CD4-positive, alpha-beta T cell (primary cell): ENCODE data around the gene CCR9. TPM values are rescaled to one million over a fixed set of nuclear protein-coding genes. Genes with fewer than 3 reads are reported as not detected.

Source experiments
- ATAC-seq: fragments of 200-7000 bp; cut with Tn5 transposase; one replicate; pipeline ENCODE4 v1.10.0; 2022; ENCODE audit warnings: mild to moderate bottlenecking; ENCODE audit not compliant: poor library complexity
- CTCF ChIA-PET: fragments of 350-600 bp; sonication (Branson Sonifier 250); formaldehyde crosslinking; loops from one replicate; lab custom pipeline; 2021; ENCODE audit warnings: antibody characterized with exemption, inconsistent platforms; lab: Charles Lee
- POLR2A ChIA-PET: fragments of 350-600 bp; sonication (Branson Sonifier 250); formaldehyde crosslinking; loops from one replicate; lab custom pipeline; 2021; ENCODE audit warnings: antibody characterized with exemption, inconsistent platforms; lab: Charles Lee
- DNase-seq, 14 experiments: peaks; one replicate each; pipeline ENCODE4 v3.0.0-alpha.2; 2013 to 2020; ENCODE audit warnings: mixed read lengths in 2 of 14
- H3K27ac ChIP-seq, 2 donors: one replicate each; pipeline versions ENCODE4 v1.5.1 to v1.7.0; 2013; ENCODE audit warnings: low read length in 2 of 2, low read depth in 1 of 2, mild to moderate bottlenecking in 1 of 2
- H3K27me3 ChIP-seq, 2 experiments: 1 replicate in 1 of 2; 2 replicates in 1 of 2; pipeline versions ENCODE4 v1.6.1 to v1.7.0; 2013; ENCODE audit warnings: low read length in 2 of 2, control low read depth in 1 of 2, mild to moderate bottlenecking in 1 of 2, moderate library complexity in 1 of 2; ENCODE audit not compliant: insufficient read depth in 2 of 2, control insufficient read depth in 1 of 2
- H3K36me3 ChIP-seq: one replicate; pipeline ENCODE4 v1.6.1; 2013; ENCODE audit warnings: low read length, control low read depth; ENCODE audit not compliant: insufficient read depth
- H3K4me1 ChIP-seq: one replicate; pipeline ENCODE4 v1.6.1; 2013; ENCODE audit warnings: low read length, control low read depth; ENCODE audit not compliant: insufficient read depth
- H3K4me3 ChIP-seq: one replicate; pipeline ENCODE4 v1.5.1; 2013; ENCODE audit warnings: mild to moderate bottlenecking, low read length, moderate library complexity
- H3K9me3 ChIP-seq, 2 experiments: 1 replicate in 1 of 2; 2 replicates in 1 of 2; pipeline versions ENCODE4 v1.6.1 to v1.7.0; 2013; ENCODE audit warnings: low read length in 2 of 2, mild to moderate bottlenecking in 2 of 2, control low read depth in 1 of 2, moderate library complexity in 1 of 2; ENCODE audit not compliant: control insufficient read depth in 1 of 2, insufficient read depth in 1 of 2
- H3K27ac Mint-ChIP-seq: one replicate; pipeline ENCODE4 v1.8.0; 2020; ENCODE audit warnings: mixed read lengths
- H3K27me3 Mint-ChIP-seq: one replicate; pipeline ENCODE4 v1.8.0; 2021; ENCODE audit warnings: mixed read lengths
- H3K36me3 Mint-ChIP-seq: one replicate; pipeline ENCODE4 v1.8.0; 2021; ENCODE audit warnings: low read depth, mixed read lengths
- H3K4me1 Mint-ChIP-seq: one replicate; pipeline ENCODE4 v1.8.0; 2021; ENCODE audit warnings: low read depth, mixed read lengths
- H3K4me3 Mint-ChIP-seq: one replicate; pipeline ENCODE4 v1.8.0; 2020; ENCODE audit warnings: mild to moderate bottlenecking, mixed read lengths
- H3K9me3 Mint-ChIP-seq: one replicate; pipeline ENCODE4 v1.8.0; 2020; ENCODE audit warnings: mixed read lengths
- CTCF ChIP-seq: fragments of 200-600 bp; IDR thresholded peaks from one replicate; pipeline ENCODE4 v1.8.0; 2022; ENCODE audit warnings: antibody characterized with exemption, mild to moderate bottlenecking
- intact Hi-C, 2 experiments: fragments of 100-400 bp; cut with DNase I in 1 of 2; cut with micrococcal nuclease in 1 of 2; formaldehyde crosslinking; loops; one replicate each; pipeline versions ENCODE4 v1.15.1 to v1.9.0; 2023 to 2025; cut with DNase I, micrococcal nuclease
- total RNA-seq, 174 experiments: library from RNA in 2 of 174; stranded (reverse) in 2 of 174; gene quantifications; one replicate each; pipeline ENCODE4 v1.2.3 and lab custom pipeline; 2021 to 2026

The CCR9 gene
- total RNA-seq, 2 experiments from 2014 or later = 6.5 to 7.4 TPM

GRCh38 chr3:45887285-45887684, 942 bp downstream of the CCR9 start:
- intact Hi-C loops = loop anchor here in 1 of 2 experiments (5.0 kb wide), 1 partner anchor 45 kb away; the partner anchor contains the start of gene LZTFL1
- ChIA-PET POLR2A (interaction anchor here (1.1 kb wide), 1 partner anchor 17 kb away, joined by 5 read pairs; no protein-coding TSS in a partner anchor), CTCF (interaction anchor here (1.4 kb wide), 1 partner anchor 126 kb away, joined by 3 read pairs; no protein-coding TSS in a partner anchor)
- Mint-ChIP-seq H3K27ac (peak overlapping the region; percentile 1), H3K9me3 (no peaks in the 10 kb centered on the region), H3K36me3 (no peaks in the 10 kb centered on the region), H3K27me3 (peaks cover 4% of the 10 kb centered on the region), H3K4me3 (peak overlapping the region; percentile 36), H3K4me1 (peaks cover 46% of the 10 kb centered on the region)
- Histone ChIP-seq H3K9me3 (no peaks in the 10 kb centered on the region), H3K27ac (no peak overlapping the region), H3K27me3 (no peaks in the 10 kb centered on the region), H3K36me3 (no peaks in the 10 kb centered on the region), H3K4me1 (peaks cover 11% of the 10 kb centered on the region), H3K4me3 (no peak overlapping the region)
- no peak for TF ChIP-seq CTCF
- DNase-seq = no peak
- ATAC-seq = no peak

- Histone ChIP-seq H3K27me3 (no peaks in the 10 kb centered on the region), H3K36me3 (no peaks in the 10 kb centered on the region), H3K4me3 (no peak overlapping the region), H3K9me3 (no peaks in the 10 kb centered on the region), H3K27ac (no peak overlapping the region), H3K4me1 (peaks cover 15% of the 10 kb centered on the region)
- TF ChIP-seq CTCF = no peak
- Mint-ChIP-seq H3K27ac (peak overlapping the region; percentile 2), H3K27me3 (peaks cover 4% of the 10 kb centered on the region), H3K4me1 (peaks cover 53% of the 10 kb centered on the region), H3K4me3 (peak overlapping the region; percentile 36), H3K9me3 (no peaks in the 10 kb centered on the region), H3K36me3 (no peaks in the 10 kb centered on the region)
- DNase-seq = no peak
- ChIA-PET CTCF (no interaction called here), POLR2A (interaction anchor here (1.1 kb wide), 1 partner anchor 17 kb away, joined by 5 read pairs; no protein-coding TSS in a partner anchor)
- intact Hi-C loops = loop anchor here in 1 of 2 experiments (5.0 kb wide), 1 partner anchor 46 kb away; the partner anchor contains the start of gene LZTFL1
- no peak for ATAC-seq
These were observed 1.6 kb downstream of the CCR9 start for GRCh38 chr3:45887759-45888511.

GRCh38 chr3:45889337-45889736, 3.0 kb downstream of the CCR9 start:
- H3K27ac Mint-ChIP-seq = peak overlapping the region; percentile 55
- ChIA-PET CTCF (no interaction called here), POLR2A (interaction anchor here (0.7 kb wide), 1 partner anchor 933 kb away, joined by 5 read pairs; no protein-coding TSS in a partner anchor)
- no peaks in the 10 kb centered on the region for H3K36me3 ChIP-seq
- ATAC-seq (no peak), DNase-seq (no peak)
- no peaks in the 10 kb centered on the region for H3K27me3 ChIP-seq
- TF ChIP-seq CTCF = no peak
- H3K4me1 ChIP-seq = peaks cover 23% of the 10 kb centered on the region
- intact Hi-C loops = loop anchor here in 1 of 2 experiments (5.0 kb wide), 1 partner anchor 47 kb away; the partner anchor contains the start of gene LZTFL1
- no peak overlapping the region for H3K27ac ChIP-seq
- no peak overlapping the region for H3K4me3 ChIP-seq
- peaks cover 67% of the 10 kb centered on the region for H3K4me1 Mint-ChIP-seq
- peaks cover 4% of the 10 kb centered on the region for H3K27me3 Mint-ChIP-seq
- no peaks in the 10 kb centered on the region for H3K9me3 Mint-ChIP-seq
- no peaks in the 10 kb centered on the region for H3K36me3 Mint-ChIP-seq
- H3K9me3 ChIP-seq = no peaks in the 10 kb centered on the region
- no peak overlapping the region for H3K4me3 Mint-ChIP-seq
